ENCODE results near the gene RSPO1. TPM values are rescaled to one million over a fixed set of nuclear protein-coding genes. Genes with fewer than 3 reads are reported as not detected.

RSPO1 gene
- polyA plus RNA-seq, 1 of the 3 experiments (the other 2 are of a cell fraction), result 0.03 TPM

GRCh38 chr1:37595440-37596181 is 39.1 kb downstream of the RSPO1 start, which contains the start of gene GNL2:
TSS of gene GNL2 (minus strand) at chr1:37595937. CDS start at chr1:37595822, 115 bp downstream.
- peaks cover 43% of the 10 kb centered on the region for H3K79me2 ChIP-seq (ENCODE audit: insufficient read depth)
- H3F3A ChIP-seq (replicated peaks; ENCODE audit: insufficient read depth), result no peaks in the 10 kb centered on the region
- peak within 1 kb of the TSS; percentile 77 to 80 for H3K27ac ChIP-seq (ENCODE audit: low read depth in 2 of 2, low read length in 1 of 2)
- H3K27me3 ChIP-seq (ENCODE audit: insufficient read depth), result no peaks in the 10 kb centered on the region
- H4K20me1 ChIP-seq (ENCODE audit: insufficient read depth), result peaks cover 8% of the 10 kb centered on the region
- H3K9me2 ChIP-seq, result no peaks in the 10 kb centered on the region
- peak within 1 kb of the TSS; percentile 99 for H3K4me2 ChIP-seq
- peak within 1 kb of the TSS; percentile 86 for H3K9ac ChIP-seq
- DNase-seq, result peak; percentile 96
- H3K9me3 ChIP-seq, result no peaks in the 10 kb centered on the region
- peaks cover 24 to 30% of the 10 kb centered on the region in 2 experiments for H3K36me3 ChIP-seq (replicated peaks in 1 of 2; ENCODE audit: control insufficient read depth in 1 of 2, insufficient read depth in 2 of 2, low read length in 1 of 2)
- H3K4me3 ChIP-seq (ENCODE audit: low read depth in 2 of 2, low read length in 1 of 2), result peak within 1 kb of the TSS; percentile 84 to 87
- CTCF ChIA-PET, result interaction anchor here (0.9 to 1.5 kb wide), 3 partner anchors 9 to 87 kb away, joined by 3 to 12 read pairs (median 4); no protein-coding TSS in a partner anchor
- peaks cover 10 to 24% of the 10 kb centered on the region in 2 experiments; a peak in 3 of 4 replicates for H3K4me1 ChIP-seq (ENCODE audit: control insufficient read depth in 1 of 2, insufficient read depth in 2 of 2, low read depth in 1 of 2, low read length in 1 of 2)
- peak within 1 kb of the TSS; percentile 95 for H2AFZ ChIP-seq (ENCODE audit: low read depth)
- WGBS (ENCODE audit: low lambda C conversion rate), result under 1% methylated on average over 27 of the region's 51 CpGs
- POLR2A ChIA-PET, result interaction anchor here (0.8 to 1.4 kb wide), 3 partner anchors 95 to 111 kb away, joined by 3 to 6 read pairs (median 3); partner anchors contain the start of gene CDCA8
- TF ChIP-seq PBX3 (IDR thresholded peaks at IDR 0.05) (no peak), TEAD4 (IDR thresholded peaks at IDR 0.05; ENCODE audit: borderline replicate concordance, insufficient read depth) (no peak), NRF1 (IDR thresholded peaks at IDR 0.05; ENCODE audit: low read depth, low read length) (no peak), REST (IDR thresholded peaks at IDR 0.05; ENCODE audit: low read depth, low read length) (peak; percentile 24; the same call in 1 of the 2 replicates), ZBTB33 (IDR thresholded peaks at IDR 0.05; ENCODE audit: borderline replicate concordance, low read depth) (no peak), TAF1 (IDR thresholded peaks at IDR 0.05; ENCODE audit: borderline replicate concordance, low read depth, low read length) (peak; percentile 68; the same call in 1 of the 2 replicates), EZH2phosphoT487 (IDR thresholded peaks at IDR 0.05; ENCODE audit: borderline replicate concordance, low read depth) (no peak), TCF12 (IDR thresholded peaks at IDR 0.05) (no peak), GABPA (IDR thresholded peaks at IDR 0.05; ENCODE audit: low read depth) (peak; percentile 89), RCOR1 (IDR thresholded peaks at IDR 0.05; ENCODE audit: low read length) (0 out of 2 replicates have a peak, but pooled peaks have one; percentile 5), MAX (IDR thresholded peaks at IDR 0.05; ENCODE audit: low read depth) (peak; percentile 99), CHD2 (IDR thresholded peaks at IDR 0.05; ENCODE audit: low read length, partially characterized antibody) (peak; percentile 29), FOXM1 (IDR thresholded peaks at IDR 0.05; ENCODE audit: low read depth) (no peak), SIN3A (IDR thresholded peaks at IDR 0.05; ENCODE audit: borderline replicate concordance, low read depth, low read length) (0 out of 2 replicates have a peak, but pooled peaks have one; percentile 89), SMC3 (IDR thresholded peaks at IDR 0.05; ENCODE audit: low read depth, low read length) (no peak), USF1 (IDR thresholded peaks at IDR 0.05; ENCODE audit: borderline replicate concordance, low read depth) (peak; percentile 95), JUND (IDR thresholded peaks at IDR 0.05) (no peak), POLR2AphosphoS5 (IDR thresholded peaks at IDR 0.05; ENCODE audit: low read depth, low read length) (peak; percentile 94), USF2 (IDR thresholded peaks at IDR 0.05; ENCODE audit: borderline replicate concordance, low read depth, low read length) (peak; percentile 71), RXRA (IDR thresholded peaks at IDR 0.05; ENCODE audit: borderline replicate concordance, low read depth) (no peak), GATA2 (CRISPR knock-in tag; IDR thresholded peaks at IDR 0.05) (no peak), YY1 (IDR thresholded peaks at IDR 0.05; ENCODE audit: low read depth) (no peak)
